ENCODE data around the gene SPRY1. TPM values are rescaled to one million over a fixed set of nuclear protein-coding genes. Genes with fewer than 3 reads are reported as not detected.

SPRY1 gene
- polyA plus RNA-seq, 1 donor from 2014 or later, result 0.58 TPM

- Histone ChIP-seq H3K27ac (ENCODE audit: low read length) (no peak overlapping the region), H3K36me3 (ENCODE audit: insufficient read depth, low read length) (no peaks in the 10 kb centered on the region), H3K79me2 (replicated peaks; ENCODE audit: insufficient read depth, low read length) (no peaks in the 10 kb centered on the region), H3K9me3 (ENCODE audit: low read length) (no peaks in the 10 kb centered on the region), H2AFZ (ENCODE audit: low read depth, low read length) (no peak overlapping the region), H3K9ac (ENCODE audit: low read length) (no peak overlapping the region), H3K9me2 (ENCODE audit: insufficient read depth, low read length) (no peaks in the 10 kb centered on the region), H3K27me3 (ENCODE audit: insufficient read depth, low read depth, low read length) (no peaks in the 10 kb centered on the region), H4K20me1 (ENCODE audit: insufficient read depth) (no peaks in the 10 kb centered on the region), H3K4me2 (ENCODE audit: low read length) (no peak overlapping the region), H3F3A (ENCODE audit: insufficient read depth, low read length, poor library complexity, severe bottlenecking) (no peaks in the 10 kb centered on the region), H3K4me3 (ENCODE audit: low read length) (no peak overlapping the region)
- no peak for TF ChIP-seq MXI1 (conservative IDR thresholded peaks at IDR 0.05; ENCODE audit: poor library complexity, severe bottlenecking)
- no peak for TF ChIP-seq REST (IDR thresholded peaks at IDR 0.05; ENCODE audit: borderline replicate concordance)
- TF ChIP-seq SMC3 (conservative IDR thresholded peaks at IDR 0.05; ENCODE audit: poor library complexity), result no peak
- no peak for TF ChIP-seq CTCF (IDR thresholded peaks at IDR 0.05; ENCODE audit: poor library complexity, severe bottlenecking)
- no peak for TF ChIP-seq EZH2 (IDR thresholded peaks at IDR 0.05; ENCODE audit: borderline replicate concordance, insufficient read depth, low read length, poor library complexity, severe bottlenecking)
- no peak for TF ChIP-seq TAF1 (IDR thresholded peaks at IDR 0.05; ENCODE audit: low read depth)
- TF ChIP-seq POLR2AphosphoS5 (IDR thresholded peaks at IDR 0.05), result no peak
- TF ChIP-seq RAD21 (conservative IDR thresholded peaks at IDR 0.05), result no peak
- no peak for TF ChIP-seq EP300 (conservative IDR thresholded peaks at IDR 0.05; ENCODE audit: poor library complexity, severe bottlenecking)
Measured at GRCh38 chr4:123378794-123379193, 17.8 kb upstream of the SPRY1 start.

- no peak overlapping the region for H3K4me2 ChIP-seq (ENCODE audit: low read length)
- H4K20me1 ChIP-seq (ENCODE audit: insufficient read depth), result no peaks in the 10 kb centered on the region
- no peak overlapping the region for H3K9ac ChIP-seq (ENCODE audit: low read length)
- H3K9me3 ChIP-seq (ENCODE audit: low read length), result no peaks in the 10 kb centered on the region
- no peaks in the 10 kb centered on the region for H3K36me3 ChIP-seq (ENCODE audit: insufficient read depth, low read length)
- TF ChIP-seq POLR2AphosphoS5 (IDR thresholded peaks at IDR 0.05) (no peak), TAF1 (IDR thresholded peaks at IDR 0.05; ENCODE audit: low read depth) (no peak), EZH2 (IDR thresholded peaks at IDR 0.05; ENCODE audit: borderline replicate concordance, insufficient read depth, low read length, poor library complexity, severe bottlenecking) (no peak), RAD21 (conservative IDR thresholded peaks at IDR 0.05) (no peak), CTCF (IDR thresholded peaks at IDR 0.05; ENCODE audit: poor library complexity, severe bottlenecking) (no peak), EP300 (conservative IDR thresholded peaks at IDR 0.05; ENCODE audit: poor library complexity, severe bottlenecking) (no peak), MXI1 (conservative IDR thresholded peaks at IDR 0.05; ENCODE audit: poor library complexity, severe bottlenecking) (no peak), SMC3 (conservative IDR thresholded peaks at IDR 0.05; ENCODE audit: poor library complexity) (no peak), REST (IDR thresholded peaks at IDR 0.05; ENCODE audit: borderline replicate concordance) (no peak)
- H3K4me3 ChIP-seq (ENCODE audit: low read length), result no peak overlapping the region
- no peaks in the 10 kb centered on the region for H3K79me2 ChIP-seq (replicated peaks; ENCODE audit: insufficient read depth, low read length)
- no peak overlapping the region for H2AFZ ChIP-seq (ENCODE audit: low read depth, low read length)
- H3K27ac ChIP-seq (ENCODE audit: low read length), result no peak overlapping the region
- no peaks in the 10 kb centered on the region for H3F3A ChIP-seq (ENCODE audit: insufficient read depth, low read length, poor library complexity, severe bottlenecking)
- no peaks in the 10 kb centered on the region for H3K9me2 ChIP-seq (ENCODE audit: insufficient read depth, low read length)
- H3K27me3 ChIP-seq (ENCODE audit: insufficient read depth, low read depth, low read length), result no peaks in the 10 kb centered on the region
Measured at GRCh38 chr4:123379392-123379791, 17.2 kb upstream of the SPRY1 start.
